ENCODE results near the gene SORBS2.
"Not testable (repeated sequence)": the region's sequence is repeated elsewhere in the genome, so short reads cannot be mapped to it uniquely, and the experiment has no call there.

SORBS2 gene

DNA sequence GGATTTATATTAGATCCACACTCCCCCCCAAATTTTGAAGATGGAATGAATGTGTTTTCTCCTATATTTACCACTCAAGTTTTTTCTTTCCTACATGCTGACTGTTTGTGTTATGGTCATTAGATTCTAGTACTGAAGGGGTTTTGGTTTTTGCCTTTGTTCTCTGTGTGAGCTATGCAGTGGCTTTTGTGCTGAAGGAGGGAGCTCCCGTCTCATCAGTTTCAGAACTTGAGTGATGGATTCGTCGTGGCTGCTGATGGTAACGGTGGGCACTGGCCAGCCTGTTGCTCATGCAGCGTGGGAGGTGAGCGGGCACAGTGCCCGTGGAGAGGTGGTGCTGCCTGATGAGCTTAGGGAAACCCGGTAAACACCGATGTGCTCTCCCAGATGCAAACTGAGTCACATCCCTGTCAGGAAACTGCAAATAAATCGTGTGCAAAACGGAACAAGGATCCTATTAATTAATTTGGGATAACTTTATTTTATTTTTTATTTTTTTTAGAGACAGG is 101.5 kb downstream of the SORBS2 start:
- FAIRE-seq, result no peak

DNA sequence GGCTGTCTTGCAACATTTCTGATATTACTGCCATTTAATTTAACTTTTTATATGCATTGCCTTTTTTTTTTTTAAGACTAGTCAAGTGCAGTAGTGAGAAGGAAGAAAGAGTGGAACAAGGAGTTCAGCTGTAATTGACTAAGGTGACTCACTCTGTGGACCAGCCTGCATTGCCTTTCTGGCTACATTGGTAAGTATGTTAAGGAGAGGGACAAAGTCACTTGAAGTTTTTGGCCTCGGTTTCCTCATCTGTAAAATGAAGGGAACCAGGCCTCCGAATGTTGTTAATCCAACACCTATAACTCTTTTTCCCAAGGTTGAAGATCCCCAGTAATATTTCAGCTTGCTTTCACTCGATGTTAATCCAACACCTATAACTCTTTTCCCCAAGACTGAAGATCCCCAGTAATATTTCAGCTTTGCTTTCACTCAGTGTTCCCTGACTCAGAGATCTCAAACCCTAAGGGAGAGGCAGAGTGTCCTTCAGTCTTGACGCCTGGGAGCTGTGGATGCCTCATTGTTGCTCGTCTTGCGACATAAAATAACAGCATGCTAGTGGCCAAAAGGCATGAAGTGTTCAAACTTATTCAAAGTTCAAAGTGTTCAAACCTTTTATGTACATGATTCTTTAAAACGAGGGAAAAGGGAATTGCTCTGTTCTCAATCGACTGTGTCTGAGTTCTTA is 102.0 kb downstream of the SORBS2 start:
- FAIRE-seq, result no peak

- no peak for FAIRE-seq
Measured at GRCh38 chr4:185708348-185708747, 103.6 kb downstream of the SORBS2 start.

DNA sequence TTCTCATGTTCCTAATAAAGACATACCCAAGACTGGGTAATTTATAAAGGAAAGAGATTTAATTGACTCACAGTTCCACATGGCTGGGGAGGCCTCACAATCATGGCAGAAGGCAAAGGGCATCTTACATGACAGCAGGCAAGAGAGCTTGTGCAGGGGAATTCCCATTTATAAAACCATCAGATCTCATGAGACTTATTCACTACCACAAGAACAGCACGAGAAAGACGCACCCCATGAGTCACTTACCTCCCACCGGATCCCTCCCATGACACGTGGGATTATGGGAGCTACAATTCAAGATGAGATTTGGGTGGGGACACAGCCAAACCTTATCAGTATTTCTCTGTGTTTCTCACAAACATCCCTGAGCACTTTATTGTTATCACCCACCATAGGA is 104.4 kb downstream of the SORBS2 start:
- not testable (repeated sequence) for FAIRE-seq

GRCh38 chr4:185702147-185702663 is 109.8 kb downstream of the SORBS2 start:
- FAIRE-seq, result no peak

DNA sequence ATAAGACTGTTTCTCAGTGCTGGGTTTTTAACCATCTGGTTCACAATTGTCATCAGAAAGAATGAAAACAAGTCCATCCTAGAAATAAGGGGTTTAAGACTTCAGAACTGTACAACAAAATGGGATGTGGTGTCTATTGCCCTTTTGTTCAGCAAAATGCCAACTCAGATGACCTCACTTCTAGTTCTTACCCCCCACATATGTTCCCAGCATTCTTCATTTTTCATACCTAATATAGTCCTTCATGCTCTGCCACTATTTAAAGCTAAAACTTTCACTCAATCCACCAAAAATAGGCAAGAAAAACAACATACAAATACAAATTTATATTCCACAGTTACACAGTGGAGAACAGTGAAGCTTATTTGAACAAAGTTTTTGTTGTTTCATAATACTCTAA is 111.4 kb downstream of the SORBS2 start:
- no peak for FAIRE-seq

- no peak for FAIRE-seq
Measured at GRCh38 chr4:185700048-185700447, 111.9 kb downstream of the SORBS2 start.

DNA sequence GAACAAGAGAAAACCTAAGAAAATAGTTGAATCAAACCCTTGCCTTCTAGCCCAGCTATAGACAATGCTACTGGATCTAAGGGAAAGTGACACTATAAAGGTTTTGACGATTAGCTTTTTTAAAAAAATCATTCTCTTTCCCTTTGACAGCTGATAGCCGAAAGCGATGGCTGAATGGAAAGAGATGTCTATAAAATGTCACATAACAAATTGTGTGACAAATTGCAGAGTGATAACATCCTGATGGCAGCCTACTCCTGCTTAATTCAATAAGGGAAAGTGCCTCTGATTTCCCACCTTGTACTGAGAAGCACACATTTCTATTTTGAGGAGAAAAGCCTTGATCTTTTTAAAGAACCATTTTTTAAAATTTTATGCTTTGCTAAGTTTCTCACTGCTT is 114.5 kb downstream of the SORBS2 start:
- FAIRE-seq, result peak; percentile 15

DNA sequence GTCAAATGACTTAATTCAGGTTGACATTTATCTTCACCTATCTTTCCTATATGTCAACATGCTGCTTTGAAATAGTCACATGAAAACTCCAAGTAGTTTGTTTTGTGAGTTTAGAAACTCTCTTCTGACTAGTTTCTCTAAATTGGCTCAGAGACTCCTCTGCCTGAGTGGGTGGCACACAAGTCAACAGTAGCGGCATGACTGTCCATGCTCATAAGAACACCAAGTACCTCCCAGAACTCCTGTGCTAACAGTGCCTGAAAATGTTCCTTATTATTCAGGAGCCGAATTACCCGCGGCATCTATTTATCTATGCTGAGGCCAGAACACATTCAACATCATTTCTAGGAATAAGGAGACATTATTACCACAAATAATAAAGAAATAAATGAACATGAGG is 116.3 kb downstream of the SORBS2 start:
- FAIRE-seq, result no peak

GRCh38 chr4:185693548-185694215 is 118.3 kb downstream of the SORBS2 start:
- no peak for FAIRE-seq

DNA sequence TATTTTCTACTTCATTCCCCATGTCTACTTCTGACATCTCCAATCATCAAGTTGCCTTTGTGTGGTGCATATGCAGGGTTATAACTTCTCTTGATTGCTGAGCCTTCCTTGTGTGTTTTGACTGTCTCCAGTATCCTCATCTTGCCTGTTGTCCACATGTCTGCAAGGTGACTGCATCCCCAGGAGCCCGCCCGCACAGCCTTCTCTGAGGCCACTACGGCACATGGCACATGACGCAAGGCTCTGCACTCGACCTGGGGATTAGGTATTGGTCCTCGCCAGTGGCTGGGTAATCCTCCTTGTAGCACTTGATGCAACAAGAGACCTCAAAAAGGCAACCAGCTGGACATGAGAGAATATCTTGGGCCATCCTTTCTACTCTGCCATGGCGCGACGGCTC is 122.6 kb downstream of the SORBS2 start:
- FAIRE-seq, result no peak

- FAIRE-seq, result no peak
Measured at GRCh38 chr4:185685804-185686203, 126.2 kb downstream of the SORBS2 start.

GRCh38 chr4:185683896-185684295 is 128.1 kb downstream of the SORBS2 start:
- no peak for FAIRE-seq

DNA sequence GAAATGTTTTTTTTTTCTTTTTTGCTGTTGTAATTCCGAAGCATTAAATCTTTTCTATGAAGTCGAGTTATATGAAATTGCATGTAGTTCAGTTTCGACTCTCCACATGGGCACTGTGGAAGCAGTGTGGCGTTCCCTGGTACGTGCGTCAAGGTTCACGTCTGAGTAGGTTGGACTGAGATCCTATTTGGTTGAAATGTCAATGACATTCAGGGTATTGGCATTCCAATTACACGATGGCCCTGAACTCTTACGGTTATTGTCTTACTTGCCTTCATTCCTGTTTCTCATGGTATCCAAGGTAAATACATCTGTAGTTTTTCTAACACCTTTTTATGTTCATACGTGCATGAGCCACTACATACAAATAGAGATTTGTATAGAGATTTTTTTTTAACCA is 128.8 kb downstream of the SORBS2 start:
- FAIRE-seq, result no peak

- no peak for FAIRE-seq
Measured at GRCh38 chr4:185682236-185682635, 129.8 kb downstream of the SORBS2 start.

DNA sequence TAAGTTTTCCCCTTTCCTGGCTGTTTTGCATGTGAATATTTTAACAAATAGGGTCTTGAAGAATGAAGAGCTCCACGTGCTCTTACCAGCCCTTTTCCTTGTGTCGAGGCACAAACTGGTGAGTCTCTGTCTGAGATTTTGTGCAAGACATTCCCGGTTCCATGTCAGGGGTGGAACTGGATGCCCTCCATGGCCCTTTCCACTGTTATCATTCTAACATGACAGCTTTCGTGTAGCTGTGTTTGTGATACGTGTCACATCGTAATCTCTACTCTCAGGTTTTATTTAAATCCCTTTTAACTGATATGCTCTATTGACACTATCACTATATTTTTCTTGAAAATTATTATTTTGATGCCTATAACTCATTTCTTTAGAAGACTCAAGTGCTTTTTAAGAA is 130.4 kb downstream of the SORBS2 start:
- FAIRE-seq, result no peak

- FAIRE-seq, result no peak
Measured at GRCh38 chr4:185680617-185681016, 131.4 kb downstream of the SORBS2 start.

DNA sequence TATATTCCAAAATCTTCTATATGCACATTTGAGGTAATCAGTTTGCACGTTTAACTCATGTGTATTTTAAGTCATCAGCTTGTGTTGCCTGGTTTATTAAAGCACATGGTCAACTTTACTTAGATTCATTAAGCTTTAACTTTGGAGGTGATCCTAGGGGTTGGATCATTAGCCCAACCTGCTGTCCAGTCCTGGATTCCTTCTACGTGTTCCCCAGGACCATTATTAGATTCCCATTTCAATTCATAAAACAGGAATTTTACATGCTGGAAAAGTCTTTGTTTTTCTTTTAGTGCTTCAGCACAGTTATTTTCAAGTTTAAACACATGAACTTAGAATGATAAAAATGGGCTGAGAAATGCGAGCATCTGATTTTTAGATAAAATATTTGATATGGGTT is 132.5 kb downstream of the SORBS2 start:
- no peak for FAIRE-seq

GRCh38 chr4:185677637-185678314 is 134.2 kb downstream of the SORBS2 start:
- no peak for FAIRE-seq

DNA sequence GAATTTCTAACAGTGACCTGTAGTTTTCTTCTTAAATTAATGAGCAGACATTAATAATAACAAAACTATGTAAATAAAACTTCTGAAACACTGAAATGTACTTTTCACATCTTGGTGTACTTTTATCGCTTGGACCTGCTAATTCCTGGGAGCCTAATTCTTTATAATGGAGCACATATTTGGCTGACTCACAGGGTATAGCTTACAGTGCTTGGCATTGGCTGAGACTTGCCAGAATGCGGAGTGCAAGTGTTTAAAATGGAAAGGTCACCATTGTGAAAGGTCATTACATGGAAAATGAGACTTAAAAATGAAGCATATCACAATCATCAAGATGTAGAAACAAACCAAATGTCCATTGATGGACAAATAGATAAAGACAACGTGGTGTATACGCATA is 139.4 kb downstream of the SORBS2 start:
- FAIRE-seq, result no peak

GRCh38 chr4:185672151-185672550 is 139.8 kb downstream of the SORBS2 start:
- FAIRE-seq, result no peak

- FAIRE-seq, result no peak
Measured at GRCh38 chr4:185671496-185671895, 140.5 kb downstream of the SORBS2 start.

- no peak for FAIRE-seq
Measured at GRCh38 chr4:185671066-185671465, 140.9 kb downstream of the SORBS2 start.

GRCh38 chr4:185669288-185669687 is 142.7 kb downstream of the SORBS2 start:
- FAIRE-seq, result no peak
